SU-DHL-6 (cell line): ENCODE results near the gene TMEM81.

Experiments
- H2AFZ ChIP-seq: fragments of 200-600 bp; sonication (generic); 2 replicates; pipeline ENCODE4 v1.6.1; 2014; ENCODE audit warnings: low read depth, mild to moderate bottlenecking, moderate library complexity, mixed read lengths, antibody characterized with exemption, low read length; ENCODE audit not compliant: severe bottlenecking
- H3F3A ChIP-seq: fragments of 200-600 bp; shearing (Covaris generic); 2 replicates; pipeline ENCODE4 v1.6.0; 2016; ENCODE audit warnings: antibody characterized with exemption, mild to moderate bottlenecking; ENCODE audit not compliant: insufficient read depth
- H3K27ac ChIP-seq: fragments of 200-600 bp; sonication (generic); 2 replicates; pipeline ENCODE4 v1.5.1; 2016; ENCODE audit warnings: low read depth, mild to moderate bottlenecking, low read length, moderate library complexity, mixed read lengths
- H3K27me3 ChIP-seq: fragments of 200-600 bp; sonication (generic), shearing (Covaris generic); 2 replicates; pipeline ENCODE4 v1.6.0; 2014; ENCODE audit warnings: mild to moderate bottlenecking, low read length
- H3K36me3 ChIP-seq: fragments of 200-600 bp; sonication (generic); 2 replicates; pipeline ENCODE4 v1.6.1; 2014; ENCODE audit warnings: mild to moderate bottlenecking, low read length, mixed read lengths
- H3K4me2 ChIP-seq: fragments of 300-600, 200-600 bp; shearing (Covaris generic), sonication (generic); 2 replicates; pipeline ENCODE4 v1.6.0; 2014; ENCODE audit warnings: low read length, low read depth, mild to moderate bottlenecking; ENCODE audit not compliant: poor library complexity, severe bottlenecking
- H3K4me3 ChIP-seq: fragments of 200-600 bp; sonication (generic); 2 replicates; pipeline ENCODE4 v1.5.1; 2014; ENCODE audit warnings: antibody characterized with exemption, low read length, mild to moderate bottlenecking, mixed read lengths; ENCODE audit not compliant: insufficient read depth, poor library complexity, severe bottlenecking
- H3K79me2 ChIP-seq: fragments of 200-600 bp; sonication (generic); 2 replicates; pipeline ENCODE4 v1.6.1; 2014; ENCODE audit warnings: mild to moderate bottlenecking, low read length, moderate library complexity; ENCODE audit not compliant: insufficient read depth
- H3K9ac ChIP-seq: fragments of 200-600 bp; sonication (generic); 2 replicates; pipeline ENCODE4 v1.7.0; 2014; ENCODE audit warnings: mild to moderate bottlenecking, low read length
- H3K9me2 ChIP-seq: fragments of 200-600 bp; sonication (generic); replicated peaks from 2 replicates; pipeline ENCODE4 v1.6.1; 2014; ENCODE audit warnings: low read length; ENCODE audit not compliant: insufficient read depth
- H3K9me3 ChIP-seq: fragments of 200-600 bp; sonication (generic); 2 replicates; pipeline ENCODE4 v1.6.1; 2014; ENCODE audit warnings: low read length, mixed read lengths; ENCODE audit not compliant: insufficient read depth
- H4K20me1 ChIP-seq: fragments of 200-600 bp; sonication (generic); 2 replicates; pipeline ENCODE4 v1.6.1; 2014; ENCODE audit warnings: low read depth, mild to moderate bottlenecking, antibody characterized with exemption, low read length, moderate library complexity, mixed read lengths
- EZH2phosphoT487 ChIP-seq: fragments of 200-600 bp; sonication (generic), shearing (Covaris generic); conservative IDR thresholded peaks from 2 replicates; pipeline ENCODE4 v1.6.1; 2018; ENCODE audit warnings: mild to moderate bottlenecking, antibody characterized with exemption, low read length, moderate library complexity, mixed read lengths
- TF ChIP-seq, protein P1 (sequence below): fragments of 200-600 bp; sonication (generic); IDR thresholded peaks from one replicate; pipeline ENCODE4 v1.5.1; 2017; ENCODE audit warnings: antibody characterized with exemption, mild to moderate bottlenecking, low read length, moderate library complexity; ENCODE audit not compliant: insufficient read depth, poor library complexity, severe bottlenecking

The TMEM81 gene

DNA sequence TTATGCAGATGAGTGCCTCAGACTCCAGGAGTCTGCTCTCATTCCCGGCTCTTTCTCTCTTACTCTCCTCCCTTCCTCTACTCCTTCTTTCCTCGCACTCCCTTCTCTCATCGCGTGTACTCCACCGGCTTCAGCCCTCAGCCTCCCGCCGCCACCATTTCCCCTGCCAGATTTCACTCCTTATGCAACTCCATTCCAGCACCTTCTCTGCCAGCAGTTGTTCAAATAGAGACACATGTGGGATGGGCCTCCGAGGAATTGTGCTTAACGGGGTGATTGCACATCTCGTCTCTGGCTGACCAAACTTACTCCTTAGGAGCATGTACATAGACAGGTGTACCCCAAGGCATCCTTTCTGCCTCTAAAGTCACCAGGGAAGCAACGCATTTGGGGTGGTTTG, 39.1 kb downstream of the TMEM81 start:
- Histone ChIP-seq H3K27ac (no peak overlapping the region), H3K27me3 (no peaks in the 10 kb centered on the region), H2AFZ (no peak overlapping the region), H4K20me1 (no peaks in the 10 kb centered on the region), H3K79me2 (no peaks in the 10 kb centered on the region), H3K4me2 (no peak overlapping the region), H3K9me2 (no peaks in the 10 kb centered on the region), H3F3A (no peaks in the 10 kb centered on the region), H3K4me3 (no peak overlapping the region), H3K36me3 (no peaks in the 10 kb centered on the region), H3K9me3 (no peaks in the 10 kb centered on the region), H3K9ac (no peak overlapping the region)
- no peak for TF ChIP-seq EZH2phosphoT487
- TF ChIP-seq, protein P1, sequence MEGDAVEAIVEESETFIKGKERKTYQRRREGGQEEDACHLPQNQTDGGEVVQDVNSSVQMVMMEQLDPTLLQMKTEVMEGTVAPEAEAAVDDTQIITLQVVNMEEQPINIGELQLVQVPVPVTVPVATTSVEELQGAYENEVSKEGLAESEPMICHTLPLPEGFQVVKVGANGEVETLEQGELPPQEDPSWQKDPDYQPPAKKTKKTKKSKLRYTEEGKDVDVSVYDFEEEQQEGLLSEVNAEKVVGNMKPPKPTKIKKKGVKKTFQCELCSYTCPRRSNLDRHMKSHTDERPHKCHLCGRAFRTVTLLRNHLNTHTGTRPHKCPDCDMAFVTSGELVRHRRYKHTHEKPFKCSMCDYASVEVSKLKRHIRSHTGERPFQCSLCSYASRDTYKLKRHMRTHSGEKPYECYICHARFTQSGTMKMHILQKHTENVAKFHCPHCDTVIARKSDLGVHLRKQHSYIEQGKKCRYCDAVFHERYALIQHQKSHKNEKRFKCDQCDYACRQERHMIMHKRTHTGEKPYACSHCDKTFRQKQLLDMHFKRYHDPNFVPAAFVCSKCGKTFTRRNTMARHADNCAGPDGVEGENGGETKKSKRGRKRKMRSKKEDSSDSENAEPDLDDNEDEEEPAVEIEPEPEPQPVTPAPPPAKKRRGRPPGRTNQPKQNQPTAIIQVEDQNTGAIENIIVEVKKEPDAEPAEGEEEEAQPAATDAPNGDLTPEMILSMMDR, result no peak

DNA sequence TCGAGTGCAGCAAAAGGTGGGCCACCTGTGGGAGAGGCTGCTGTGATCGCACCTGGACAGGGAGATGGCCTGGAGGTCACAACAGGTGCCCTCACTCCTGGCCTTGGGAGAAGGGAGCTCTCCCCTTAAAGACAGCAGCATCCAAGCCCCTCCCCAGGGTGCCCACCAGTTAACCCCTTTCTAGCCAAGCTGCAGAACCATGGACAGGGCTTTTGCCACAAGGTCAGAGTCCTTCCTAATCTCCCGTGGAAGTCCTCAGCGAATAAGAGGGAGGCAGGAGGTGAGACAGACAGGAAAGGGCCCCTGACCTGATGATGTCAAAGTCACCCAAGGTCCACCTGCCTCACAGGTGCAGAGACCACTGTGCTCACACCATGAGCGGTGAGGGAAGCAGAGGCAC, 39.5 kb downstream of the TMEM81 start:
- no peaks in the 10 kb centered on the region for H3K36me3 ChIP-seq
- no peak overlapping the region for H2AFZ ChIP-seq
- no peak overlapping the region for H3K27ac ChIP-seq
- no peak for TF ChIP-seq EZH2phosphoT487
- TF ChIP-seq, protein P1, result no peak
- no peaks in the 10 kb centered on the region for H3K27me3 ChIP-seq
- no peaks in the 10 kb centered on the region for H3K9me2 ChIP-seq
- H3K4me2 ChIP-seq, result no peak overlapping the region
- H3K9ac ChIP-seq, result no peak overlapping the region
- no peak overlapping the region for H3K4me3 ChIP-seq
- H4K20me1 ChIP-seq, result no peaks in the 10 kb centered on the region
- H3F3A ChIP-seq, result no peaks in the 10 kb centered on the region
- H3K79me2 ChIP-seq, result no peaks in the 10 kb centered on the region
- no peaks in the 10 kb centered on the region for H3K9me3 ChIP-seq

DNA sequence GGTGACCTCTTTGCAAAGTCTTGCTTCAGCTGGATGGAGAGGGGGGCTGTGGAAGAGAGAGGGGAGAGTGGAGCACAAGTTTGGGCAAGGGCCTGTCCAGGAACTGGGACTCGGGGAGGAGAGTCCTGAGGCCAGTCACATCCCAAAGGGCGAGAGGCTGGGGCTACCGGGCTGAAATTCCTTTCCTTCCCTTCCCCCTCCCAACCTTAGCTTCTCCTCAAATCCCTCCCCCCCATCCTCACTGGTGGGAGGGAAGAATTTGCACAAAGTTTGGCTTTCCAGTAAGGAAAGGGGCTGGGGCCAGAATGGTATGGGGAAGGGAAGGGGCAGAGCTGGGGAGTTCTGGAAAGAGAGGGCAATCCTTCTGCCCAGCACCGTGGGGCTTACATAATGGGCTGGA, 40.4 kb downstream of the TMEM81 start:
- no peaks in the 10 kb centered on the region for H3K36me3 ChIP-seq
- no peak overlapping the region for H3K27ac ChIP-seq
- no peaks in the 10 kb centered on the region for H3K9me2 ChIP-seq
- no peaks in the 10 kb centered on the region for H4K20me1 ChIP-seq
- no peak overlapping the region for H3K4me3 ChIP-seq
- no peaks in the 10 kb centered on the region for H3K79me2 ChIP-seq
- H2AFZ ChIP-seq, result no peak overlapping the region
- H3K9me3 ChIP-seq, result no peaks in the 10 kb centered on the region
- H3K27me3 ChIP-seq, result no peaks in the 10 kb centered on the region
- no peaks in the 10 kb centered on the region for H3F3A ChIP-seq
- H3K4me2 ChIP-seq, result no peak overlapping the region
- no peak for TF ChIP-seq EZH2phosphoT487
- TF ChIP-seq, protein P1, result no peak
- no peak overlapping the region for H3K9ac ChIP-seq
